A549 (cell line): ENCODE measurements around the gene ZNF382.

ENCODE experiments used
- KDM5A ChIP-seq: fragments of 200-600 bp; sonication (generic); IDR thresholded peaks from 2 replicates; pipeline ENCODE4 v1.6.1; 2016; ENCODE audit warnings: antibody characterized with exemption, mild to moderate bottlenecking
- MYC ChIP-seq: IDR thresholded peaks from 2 replicates; pipeline ENCODE4 v1.6.1; 2012; ENCODE audit warnings: mild to moderate bottlenecking, inconsistent platforms, low read length, improper control_type of control experiment, borderline replicate concordance
- TP53 ChIP-seq: fragments of 250-450 bp; sonication (Bioruptor Pico); IDR thresholded peaks from 2 replicates; pipeline ENCODE4 v1.5.0; 2021; ENCODE audit warnings: mild to moderate bottlenecking, moderate library complexity
- ZSCAN20 ChIP-seq: fragments of 250-450 bp; sonication (Bioruptor Pico); IDR thresholded peaks from 2 replicates; pipeline ENCODE4 v1.8.0; 2022; ENCODE audit warnings: mild to moderate bottlenecking, moderate library complexity

DNA sequence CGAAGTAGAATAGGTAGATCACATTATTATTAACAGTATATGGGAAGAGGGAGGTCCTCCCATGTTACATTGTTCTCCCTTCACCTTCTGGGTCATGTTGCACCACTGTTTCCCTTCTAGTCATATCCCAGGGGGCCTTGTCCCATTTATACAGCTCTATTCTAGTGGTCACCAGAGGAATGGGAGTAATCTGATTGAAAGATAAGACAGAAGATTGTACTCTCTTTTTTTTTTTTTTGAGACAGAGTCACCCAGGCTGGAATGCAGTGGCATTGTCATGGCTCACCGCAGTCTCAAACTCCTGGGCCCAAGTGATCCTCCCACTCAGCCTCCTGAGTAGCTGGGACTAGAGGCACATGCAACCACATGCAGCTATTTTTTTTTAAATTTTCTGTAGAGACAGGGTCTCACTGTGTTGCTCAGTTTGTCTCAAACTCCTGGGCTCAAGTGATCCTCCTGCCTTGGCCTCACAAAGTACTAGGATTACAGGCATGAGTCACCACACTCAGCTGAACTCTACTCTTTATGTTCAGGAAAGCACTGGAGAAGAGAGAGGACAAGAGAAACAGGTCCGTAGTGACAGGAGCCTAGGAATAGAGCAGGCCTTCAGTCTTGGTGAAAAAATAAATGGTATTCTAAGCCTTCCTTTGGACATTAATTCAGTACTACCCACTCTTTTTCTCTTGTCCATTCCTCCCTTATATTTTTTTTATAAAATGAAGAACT, 27.7 kb upstream of the ZNF382 start:
- no peak for TF ChIP-seq ZSCAN20 (CRISPR knock-in tag)
- TF ChIP-seq MYC: no peak
- no peak for TF ChIP-seq TP53 (CRISPR knock-in tag)
- TF ChIP-seq KDM5A: no peak
